H1 (cell line): ENCODE results near the gene ZNF500. TPM values are rescaled to one million over a fixed set of nuclear protein-coding genes. Genes with fewer than 3 reads are reported as not detected.
A peak's percentile ranks its signal among the peaks of the same experiment; 100 is the strongest.

Experiments used
- CTCF ChIA-PET: fragments of 300-600 bp; sonication (Branson Sonifier 250); formaldehyde crosslinking; loops from one replicate; lab custom pipeline; 2021; ENCODE audit not compliant: partially characterized antibody; lab: Charles Lee
- POLR2A ChIA-PET: fragments of 300-600 bp; sonication (Branson Sonifier 250); formaldehyde crosslinking; loops from one replicate; lab custom pipeline; 2021; ENCODE audit warnings: inconsistent platforms; ENCODE audit not compliant: partially characterized antibody; lab: Charles Lee
- DNase-seq, 2 experiments: peaks; one replicate each; pipeline versions ENCODE4 v3.0.0 to v3.0.0-alpha.2; 2010 to 2022; ENCODE audit warnings: low spot score in 2 of 2, low read depth in 1 of 2, mixed read lengths in 1 of 2
- FAIRE-seq: peaks from 2 replicates; lab custom pipeline; 2011; peaks lifted over from hg19 to GRCh38; lab: Jason Lieb, UNC
- H2AFZ ChIP-seq: 2 replicates; pipeline ENCODE4 v1.8.1; 2012; ENCODE audit warnings: low read length, inconsistent platforms
- H2AK5ac ChIP-seq: 2 replicates; pipeline ENCODE4 v1.6.1; 2013; ENCODE audit warnings: low read depth, low read length
- H2BK120ac ChIP-seq: replicated peaks from 2 replicates; pipeline ENCODE3; 2013; ENCODE audit warnings: low read depth, low read length, inconsistent platforms
- H2BK12ac ChIP-seq: 2 replicates; pipeline ENCODE4 v1.6.1; 2013; ENCODE audit warnings: low read depth, low read length
- H2BK15ac ChIP-seq: 2 replicates; pipeline ENCODE4 v1.6.1; 2013; ENCODE audit warnings: low read length
- H2BK20ac ChIP-seq: 2 replicates; pipeline ENCODE4 v1.6.1; 2013; ENCODE audit warnings: low read length
- H2BK5ac ChIP-seq: 2 replicates; pipeline ENCODE4 v1.6.1; 2013; ENCODE audit warnings: low read depth, low read length
- H3K14ac ChIP-seq: 2 replicates; pipeline ENCODE4 v1.6.1; 2013; ENCODE audit warnings: inconsistent platforms; ENCODE audit not compliant: insufficient read length
- H3K18ac ChIP-seq: 2 replicates; pipeline ENCODE4 v1.6.1; 2013; ENCODE audit warnings: low read length; ENCODE audit errors: extremely low read depth
- H3K23ac ChIP-seq: 2 replicates; pipeline ENCODE4 v1.6.1; 2013; ENCODE audit warnings: inconsistent platforms; ENCODE audit not compliant: insufficient read length
- H3K23me2 ChIP-seq: 2 replicates; pipeline ENCODE4 v1.6.1; 2013; ENCODE audit warnings: low read depth, low read length
- H3K27ac ChIP-seq: 2 replicates; pipeline ENCODE4 v1.6.1; 2011; ENCODE audit warnings: low read depth, low read length, inconsistent platforms
- H3K27me3 ChIP-seq, 4 experiments: replicated peaks in 1 of 4; 1 replicate in 1 of 4; 2 replicates in 3 of 4; pipeline versions ENCODE4 v1.6.1 to v1.8.1; 2011 to 2013; ENCODE audit warnings: low read length in 3 of 4, mild to moderate bottlenecking in 3 of 4, inconsistent platforms in 2 of 4, mixed read lengths in 2 of 4, moderate library complexity in 1 of 4; ENCODE audit not compliant: control insufficient read depth in 3 of 4, insufficient read depth in 3 of 4; ENCODE audit errors: extremely low read depth in 1 of 4
- H3K36me3 ChIP-seq, 4 experiments: 2 replicates each; pipeline versions ENCODE4 v1.6.1 to v1.8.1; 2011 to 2013; ENCODE audit warnings: mild to moderate bottlenecking in 4 of 4, low read length in 3 of 4, moderate library complexity in 2 of 4, control low read depth in 1 of 4, inconsistent platforms in 1 of 4; ENCODE audit not compliant: insufficient read depth in 4 of 4, control insufficient read depth in 2 of 4
- H3K4ac ChIP-seq: replicated peaks from 2 replicates; pipeline ENCODE3; 2013; ENCODE audit warnings: low read length, low read depth, mixed read lengths, inconsistent platforms; ENCODE audit not compliant: insufficient read length
- H3K4me1 ChIP-seq, 4 experiments: replicated peaks in 1 of 4; 1 replicate in 1 of 4; 2 replicates in 3 of 4; pipeline versions ENCODE4 v1.6.1 to v1.8.1; 2011 to 2013; ENCODE audit warnings: low read length in 3 of 4, inconsistent platforms in 2 of 4, mixed read lengths in 1 of 4; ENCODE audit not compliant: insufficient read depth in 4 of 4, control insufficient read depth in 3 of 4
- H3K4me2 ChIP-seq, 2 experiments: 2 replicates each; pipeline versions ENCODE4 v1.6.1 to v1.8.1; 2011 to 2013; ENCODE audit warnings: low read depth in 2 of 2, low read length in 2 of 2, control low read depth in 1 of 2, inconsistent platforms in 1 of 2, mild to moderate bottlenecking in 1 of 2; ENCODE audit not compliant: insufficient read depth in 1 of 2
- H3K4me3 ChIP-seq, 4 experiments: fragments of 200-600, 300-600 bp in 1 of 4; sonication (generic), shearing (Covaris generic), sonication (Bioruptor Twin) in 1 of 4; 2 replicates each; pipeline versions ENCODE4 v1.5.1 to v1.8.1; 2011 to 2016; ENCODE audit warnings: low read length in 4 of 4, low read depth in 3 of 4, control low read depth in 2 of 4, inconsistent platforms in 2 of 4, mild to moderate bottlenecking in 2 of 4, mixed read lengths in 1 of 4, moderate library complexity in 1 of 4; ENCODE audit not compliant: insufficient read depth in 2 of 4; ENCODE audit errors: extremely low read depth in 1 of 4
- H3K56ac ChIP-seq: replicated peaks from 2 replicates; pipeline ENCODE3; 2013; ENCODE audit warnings: low read depth, mild to moderate bottlenecking, mixed read lengths, low read length, inconsistent platforms; ENCODE audit not compliant: insufficient read length
- H3K79me1 ChIP-seq: 2 replicates; pipeline ENCODE4 v1.6.1; 2013; ENCODE audit warnings: low read depth, low read length, control low read depth
- H3K79me2 ChIP-seq, 2 experiments: 2 replicates each; pipeline versions ENCODE4 v1.6.1 to v1.8.1; 2012 to 2013; ENCODE audit warnings: low read length in 2 of 2, mild to moderate bottlenecking in 2 of 2, inconsistent platforms in 1 of 2; ENCODE audit not compliant: insufficient read depth in 2 of 2, control insufficient read depth in 1 of 2
- H3K9ac ChIP-seq, 4 experiments: replicated peaks in 1 of 4; 1 replicate in 1 of 4; 2 replicates in 3 of 4; pipeline versions ENCODE4 v1.6.1 to v1.8.1; 2011 to 2013; ENCODE audit warnings: low read depth in 3 of 4, low read length in 3 of 4, control low read depth in 2 of 4, mild to moderate bottlenecking in 2 of 4, moderate library complexity in 2 of 4, inconsistent platforms in 1 of 4; ENCODE audit errors: extremely low read depth in 1 of 4
- H3K9me3 ChIP-seq, 2 experiments: 2 replicates each; pipeline versions ENCODE4 v1.6.1 to v1.8.1; 2012 to 2013; ENCODE audit warnings: mild to moderate bottlenecking in 2 of 2, moderate library complexity in 2 of 2, control low read depth in 1 of 2, inconsistent platforms in 1 of 2, low read depth in 1 of 2, low read length in 1 of 2, mixed read lengths in 1 of 2; ENCODE audit not compliant: insufficient read depth in 2 of 2
- H4K20me1 ChIP-seq, 2 experiments: replicated peaks in 1 of 2; 2 replicates each; pipeline versions ENCODE3 to v1.8.1; 2011 to 2013; ENCODE audit warnings: inconsistent platforms in 2 of 2, low read length in 2 of 2, mild to moderate bottlenecking in 1 of 2; ENCODE audit not compliant: insufficient read depth in 2 of 2, control insufficient read depth in 1 of 2
- H4K5ac ChIP-seq: 2 replicates; pipeline ENCODE4 v1.6.1; 2013; ENCODE audit warnings: low read length, low read depth, mixed read lengths, inconsistent platforms; ENCODE audit not compliant: insufficient read length
- H4K8ac ChIP-seq: 2 replicates; pipeline ENCODE4 v1.8.0; 2013; ENCODE audit warnings: mild to moderate bottlenecking, moderate library complexity, low read length, inconsistent platforms; ENCODE audit not compliant: insufficient read depth; ENCODE audit errors: extremely low read depth
- H4K91ac ChIP-seq: replicated peaks from 2 replicates; pipeline ENCODE3; 2013; ENCODE audit warnings: low read length, mixed read lengths, inconsistent platforms; ENCODE audit not compliant: insufficient read length
- KDM1A ChIP-seq: fragments of 200-600, 300-600 bp; sonication (generic); IDR thresholded peaks from 2 replicates; pipeline ENCODE4 v1.7.1; 2016; ENCODE audit warnings: mild to moderate bottlenecking, low read length, borderline replicate concordance
- SAP30 ChIP-seq: fragments of 300-600 bp; sonication (generic); IDR thresholded peaks from 2 replicates; pipeline ENCODE4 v1.7.1; 2012; ENCODE audit warnings: low read length, moderate library complexity, mild to moderate bottlenecking, inconsistent platforms; ENCODE audit not compliant: insufficient read depth, insufficient replicate concordance
- WGBS, 2 experiments: shearing (Covaris generic) in 1 of 2; methylation state at CpG; one replicate each; pipeline versions ENCODE4 v1.1.6 to v1.1.7; 2013 to 2015; ENCODE audit warnings: low lambda C conversion rate in 2 of 2, mixed read lengths in 2 of 2, inconsistent platforms in 1 of 2, low coverage in 1 of 2, missing lambda C conversion rate in 1 of 2; ENCODE audit not compliant: insufficient replicate concordance in 2 of 2, insufficient coverage in 1 of 2, insufficient read length in 1 of 2; ENCODE audit errors: extremely low coverage in 1 of 2, missing lambda C conversion rate in 1 of 2; 5-methylcytosine and 5-hydroxymethylcytosine counted together
- polyA plus RNA-seq, 7 experiments: library from polyadenylated mRNA; depleted of rRNA in 3 of 7; stranded (reverse) in 5 of 7; unstranded in 2 of 7; fragments of >200 nt in 5 of 7; fragments of 200-250 nt in 2 of 7; gene quantifications; 1 replicate in 5 of 7; 2 replicates in 1 of 7; 4 replicates in 1 of 7; pipeline versions ENCODE4 v1.2.1 to v1.2.3, GENCODE V29; 2011 to 2013; ENCODE audit warnings: missing spikeins in 2 of 7, mixed read lengths in 2 of 7
- total RNA-seq: library from RNA; stranded (reverse); fragmentation: NEBNext Ultra II Directional; extraction: Animal tissue kit (Norgen Biotek cat#: 25700); gene quantifications from 2 replicates; pipeline ENCODE4 v1.2.1, GENCODE V29; 2021

ZNF500 gene
- total and polyA plus RNA-seq, 2 of the 8 experiments (the other 6 are each of a cell fraction or from before 2014, with no cell fraction given): 10.3 to 10.4 TPM

GRCh38 chr16:4755687-4756086, 11.3 kb downstream of the ZNF500 start:
- WGBS, 2 experiments: 92% methylated on average over 6 of the region's 6 CpGs; no CpG with 5 or more reads in 1 of the 2 experiments
- Histone ChIP-seq H3K4me2 (no peak overlapping the region), H2AK5ac (no peak overlapping the region), H2BK20ac (no peak overlapping the region), H2BK15ac (no peak overlapping the region), H3K36me3 (peaks cover 14 to 53% (median 36%) of the 10 kb centered on the region in 4 experiments; a peak in 7 of 8 replicates), H3K4me3 (no peak overlapping the region), H3K56ac (no peak overlapping the region), H3K27ac (no peak overlapping the region), H3K18ac (no peak overlapping the region), H4K5ac (no peak overlapping the region), H3K27me3 (no peaks in the 10 kb centered on the region), H3K23me2 (no peaks in the 10 kb centered on the region), H3K14ac (no peak overlapping the region), H3K9me3 (peaks cover 0 to 5% of the 10 kb centered on the region in 2 experiments; a peak in 1 of 4 replicates), H3K4me1 (no peaks in the 10 kb centered on the region), H2BK5ac (no peak overlapping the region), H2AFZ (no peak overlapping the region), H2BK120ac (no peak overlapping the region), H3K9ac (no peak overlapping the region), H3K4ac (no peak overlapping the region), H4K91ac (no peak overlapping the region), H2BK12ac (no peak overlapping the region), H3K23ac (no peak overlapping the region), H4K8ac (no peak overlapping the region), H3K79me2 (no peaks in the 10 kb centered on the region), H3K79me1 (no peaks in the 10 kb centered on the region; the same call in none of the 2 replicates), H4K20me1 (peaks cover 3 to 9% of the 10 kb centered on the region in 2 experiments)
- CTCF ChIA-PET: no interaction called here
- TF ChIP-seq KDM1A: peak; percentile 42; the same call in 1 of the 2 replicates
- no peak for TF ChIP-seq SAP30
- POLR2A ChIA-PET: interaction anchor here (0.7 to 1.4 kb wide), 2 partner anchors 11 kb away, joined by 3 read pairs; partner anchors contain the start of gene ZNF500
- no peak for DNase-seq
- no peak for FAIRE-seq
